Activated naive CD4-positive, alpha-beta T cell treated with anti-CD3 and anti-CD28 coated beads for 36 hours (primary cell): ENCODE data around the gene EBPL. TPM values are rescaled to one million over a fixed set of nuclear protein-coding genes. Genes with fewer than 3 reads are reported as not detected.
"Not testable (repeated sequence)": the region's sequence is repeated elsewhere in the genome, so short reads cannot be mapped to it uniquely, and the experiment has no call there.

ENCODE experiments used
- CTCF ChIA-PET: fragments of 350-600 bp; sonication (Branson Sonifier 250); formaldehyde crosslinking; loops from one replicate; lab custom pipeline; 2021; ENCODE audit warnings: antibody characterized with exemption; lab: Charles Lee
- DNase-seq: peaks from one replicate; pipeline ENCODE4 v3.0.0-alpha.2; 2020
- H3K27ac Mint-ChIP-seq: one replicate; pipeline ENCODE4 v1.8.0; 2021; ENCODE audit warnings: mild to moderate bottlenecking, mixed read lengths
- H3K27me3 Mint-ChIP-seq: one replicate; pipeline ENCODE4 v1.8.0; 2021; ENCODE audit warnings: low read depth, mixed read lengths
- H3K36me3 Mint-ChIP-seq: one replicate; pipeline ENCODE4 v1.8.0; 2021; ENCODE audit warnings: low read depth, mixed read lengths
- H3K4me1 Mint-ChIP-seq: one replicate; pipeline ENCODE4 v1.8.0; 2021; ENCODE audit warnings: low read depth, mixed read lengths
- H3K4me3 Mint-ChIP-seq: one replicate; pipeline ENCODE4 v1.8.0; 2021; ENCODE audit warnings: mild to moderate bottlenecking, moderate library complexity, mixed read lengths
- H3K9me3 Mint-ChIP-seq: one replicate; pipeline ENCODE4 v1.8.0; 2021; ENCODE audit warnings: mixed read lengths
- intact Hi-C: fragments of 100-400 bp; cut with micrococcal nuclease; formaldehyde crosslinking; loops from one replicate; pipeline ENCODE4 v1.15.1; 2023
- total RNA-seq, 2 experiments: library from RNA; stranded (reverse); gene quantifications; one replicate each; pipeline ENCODE4 v1.2.3, GENCODE V29; 2021

EBPL gene
- 10 to 100 TPM; 46.8 to 49.3 TPM for total RNA-seq

DNA sequence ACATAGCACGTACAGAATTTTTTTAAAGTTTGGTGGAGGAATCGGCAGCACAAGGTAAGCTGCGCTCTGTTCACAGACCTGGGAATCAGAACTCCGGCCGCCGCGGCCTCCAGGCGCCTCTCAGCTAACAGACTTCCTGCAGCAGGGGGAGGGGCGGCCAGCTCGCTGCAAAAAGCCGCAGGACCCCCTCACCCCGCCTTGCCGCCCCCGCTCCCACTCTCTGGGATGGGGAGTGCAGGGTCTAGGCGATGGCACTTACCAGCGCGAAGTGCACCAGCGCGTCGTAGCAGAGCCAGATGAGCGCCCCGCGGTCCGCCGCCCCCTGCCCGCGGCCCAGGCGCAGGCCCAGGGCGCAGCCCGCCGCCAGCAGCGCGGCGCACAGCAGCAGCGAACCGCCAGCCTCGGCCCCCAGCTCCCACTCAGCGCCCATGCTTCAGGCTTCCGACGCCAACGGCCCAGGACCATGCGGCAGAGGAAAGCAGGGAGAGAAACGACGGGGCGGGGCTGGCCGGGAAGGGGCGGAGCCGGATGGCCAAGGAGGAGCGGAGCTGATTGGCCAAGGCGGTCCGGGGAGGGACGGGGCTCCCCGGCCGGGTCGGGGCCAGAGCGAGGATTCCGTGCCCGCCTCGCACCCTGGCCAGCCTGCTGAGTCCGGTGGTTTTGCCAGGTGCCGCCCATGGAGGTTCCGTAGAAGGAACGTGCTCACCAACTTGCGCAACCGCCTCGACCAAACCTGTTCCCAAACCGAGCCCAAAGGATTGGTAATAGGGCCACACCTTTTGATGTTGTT is at the start of gene EBPL:
Gene EBPL (minus strand): TSS at position 492 of the 790 bp plus-strand sequence. CDS start 62 bp downstream, at position 430.
- Mint-ChIP-seq H3K4me3 (peak within 1 kb of the TSS; percentile 86), H3K27ac (peak within 1 kb of the TSS; percentile 80), H3K9me3 (no peaks in the 10 kb centered on the region), H3K36me3 (peaks cover 18% of the 10 kb centered on the region), H3K27me3 (no peaks in the 10 kb centered on the region), H3K4me1 (peaks cover 35% of the 10 kb centered on the region)
- intact Hi-C loops = loop anchor here (1.0 to 5.0 kb wide), 6 partner anchors 8 to 444 kb away; partner anchors contain the start of genes CAB39L, CDADC1, PHF11 and SETDB2
- DNase-seq = peak; percentile 94
- CTCF ChIA-PET = interaction anchor here (0.9 to 1.8 kb wide), 5 partner anchors 14 to 245 kb away, joined by 3 to 8 read pairs (median 4); partner anchors contain the start of genes KPNA3 and SPRYD7

DNA sequence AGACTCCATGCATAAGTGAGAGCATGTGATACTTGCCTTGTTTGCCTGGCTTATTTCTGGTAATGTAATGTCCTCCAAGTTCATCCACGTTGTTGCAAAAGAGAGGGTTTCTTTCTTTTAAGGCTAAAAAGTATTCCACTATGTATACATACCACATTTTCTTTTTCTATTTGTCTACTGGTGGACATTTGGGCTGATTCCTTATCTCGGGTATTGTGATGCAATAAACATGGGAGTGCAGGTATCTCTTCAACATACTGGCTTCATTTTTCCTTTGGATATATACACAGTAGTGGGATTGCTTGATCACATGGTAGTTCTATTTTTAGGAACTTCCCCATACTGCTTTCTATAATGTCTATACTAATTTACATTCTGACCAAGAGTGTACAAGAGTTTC is 49.6 kb upstream of the EBPL start:
- H3K27ac Mint-ChIP-seq = no peak overlapping the region
- H3K9me3 Mint-ChIP-seq = no peaks in the 10 kb centered on the region
- no peak overlapping the region for H3K4me3 Mint-ChIP-seq
- intact Hi-C loops = no loop called here
- peaks cover 10% of the 10 kb centered on the region for H3K36me3 Mint-ChIP-seq
- H3K4me1 Mint-ChIP-seq = no peaks in the 10 kb centered on the region
- no peaks in the 10 kb centered on the region for H3K27me3 Mint-ChIP-seq
- no peak for DNase-seq
- CTCF ChIA-PET = no interaction called here

- no peak for DNase-seq
- Mint-ChIP-seq H3K9me3 (no peaks in the 10 kb centered on the region), H3K4me1 (no peaks in the 10 kb centered on the region), H3K36me3 (peaks cover 7% of the 10 kb centered on the region), H3K27ac (no peak overlapping the region), H3K27me3 (no peaks in the 10 kb centered on the region), H3K4me3 (no peak overlapping the region)
- CTCF ChIA-PET = interaction anchor here (0.6 to 1.8 kb wide), 4 partner anchors 14 to 197 kb away, joined by 3 to 5 read pairs (median 3); partner anchors contain the start of gene SPRYD7
- intact Hi-C loops = no loop called here
These were observed 48.4 kb upstream of the EBPL start for GRCh38 chr13:49739498-49740187.

DNA sequence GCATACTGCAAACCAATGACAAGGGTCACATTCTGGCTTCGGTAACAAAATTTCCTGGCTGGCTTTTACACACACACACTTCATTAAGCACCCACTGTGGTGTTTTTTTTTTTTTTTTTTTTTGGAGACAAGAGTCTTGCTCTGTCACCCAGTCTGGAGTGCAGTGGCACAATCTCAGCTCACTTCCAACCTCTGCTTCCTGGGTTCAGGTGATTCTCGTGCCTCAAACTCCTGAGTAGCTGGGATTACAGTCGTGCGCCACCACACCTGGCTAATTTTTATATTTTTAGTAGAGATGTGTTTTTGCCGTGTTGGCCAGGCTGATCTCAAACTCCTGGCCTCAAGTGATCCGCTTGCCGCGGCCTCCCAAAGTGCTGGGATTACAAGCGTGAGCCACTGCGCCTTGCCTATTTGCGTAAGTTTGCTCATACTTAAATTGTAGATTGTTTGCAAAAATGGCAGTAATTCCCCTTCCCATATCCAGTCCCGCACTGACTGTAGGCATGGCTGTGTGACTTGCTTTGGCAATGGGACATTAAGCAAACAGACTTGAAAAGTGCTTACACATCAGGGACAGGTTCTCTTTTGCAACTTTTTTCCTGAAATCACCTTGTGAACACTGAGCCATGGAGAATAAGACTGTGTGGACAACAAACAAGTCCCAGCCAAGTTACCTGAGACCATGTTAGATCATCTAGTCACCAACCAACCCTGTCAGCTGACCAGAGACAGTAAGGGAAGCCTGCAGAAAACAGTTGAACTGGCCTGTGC is 42.1 kb upstream of the EBPL start:
- H3K4me3 Mint-ChIP-seq = no peak overlapping the region
- no peaks in the 10 kb centered on the region for H3K9me3 Mint-ChIP-seq
- H3K4me1 Mint-ChIP-seq = no peaks in the 10 kb centered on the region
- no peaks in the 10 kb centered on the region for H3K27me3 Mint-ChIP-seq
- intact Hi-C loops = no loop called here
- DNase-seq = no peak
- no peak overlapping the region for H3K27ac Mint-ChIP-seq
- peaks cover 14% of the 10 kb centered on the region for H3K36me3 Mint-ChIP-seq
- CTCF ChIA-PET = interaction anchor here (0.6 to 1.0 kb wide), 2 partner anchors 11 to 358 kb away, joined by 4 to 7 read pairs; no protein-coding TSS in a partner anchor

GRCh38 chr13:49731766-49732165 is 40.5 kb upstream of the EBPL start:
- Mint-ChIP-seq H3K27ac (no peak overlapping the region), H3K4me1 (no peaks in the 10 kb centered on the region), H3K36me3 (peaks cover 26% of the 10 kb centered on the region), H3K4me3 (no peak overlapping the region), H3K27me3 (no peaks in the 10 kb centered on the region), H3K9me3 (no peaks in the 10 kb centered on the region)
- CTCF ChIA-PET = no interaction called here
- intact Hi-C loops = no loop called here
- no peak for DNase-seq

GRCh38 chr13:49716615-49717014 is 25.3 kb upstream of the EBPL start:
- no peaks in the 10 kb centered on the region for H3K27me3 Mint-ChIP-seq
- no peaks in the 10 kb centered on the region for H3K4me1 Mint-ChIP-seq
- no peak overlapping the region for H3K27ac Mint-ChIP-seq
- no peak for DNase-seq
- intact Hi-C loops = no loop called here
- H3K4me3 Mint-ChIP-seq = no peak overlapping the region
- peaks cover 63% of the 10 kb centered on the region for H3K36me3 Mint-ChIP-seq
- peaks cover 12% of the 10 kb centered on the region for H3K9me3 Mint-ChIP-seq
- CTCF ChIA-PET = interaction anchor here (0.6 kb wide), 1 partner anchor 66 kb away, joined by 3 read pairs; no protein-coding TSS in a partner anchor

- H3K9me3 Mint-ChIP-seq = peaks cover 12% of the 10 kb centered on the region
- intact Hi-C loops = no loop called here
- H3K4me1 Mint-ChIP-seq = no peaks in the 10 kb centered on the region
- H3K36me3 Mint-ChIP-seq = peaks cover 56% of the 10 kb centered on the region
- DNase-seq = no peak
- no peaks in the 10 kb centered on the region for H3K27me3 Mint-ChIP-seq
- no peak overlapping the region for H3K4me3 Mint-ChIP-seq
- CTCF ChIA-PET = no interaction called here
- H3K27ac Mint-ChIP-seq = no peak overlapping the region
These were observed 23.5 kb upstream of the EBPL start for GRCh38 chr13:49714757-49715156.

DNA sequence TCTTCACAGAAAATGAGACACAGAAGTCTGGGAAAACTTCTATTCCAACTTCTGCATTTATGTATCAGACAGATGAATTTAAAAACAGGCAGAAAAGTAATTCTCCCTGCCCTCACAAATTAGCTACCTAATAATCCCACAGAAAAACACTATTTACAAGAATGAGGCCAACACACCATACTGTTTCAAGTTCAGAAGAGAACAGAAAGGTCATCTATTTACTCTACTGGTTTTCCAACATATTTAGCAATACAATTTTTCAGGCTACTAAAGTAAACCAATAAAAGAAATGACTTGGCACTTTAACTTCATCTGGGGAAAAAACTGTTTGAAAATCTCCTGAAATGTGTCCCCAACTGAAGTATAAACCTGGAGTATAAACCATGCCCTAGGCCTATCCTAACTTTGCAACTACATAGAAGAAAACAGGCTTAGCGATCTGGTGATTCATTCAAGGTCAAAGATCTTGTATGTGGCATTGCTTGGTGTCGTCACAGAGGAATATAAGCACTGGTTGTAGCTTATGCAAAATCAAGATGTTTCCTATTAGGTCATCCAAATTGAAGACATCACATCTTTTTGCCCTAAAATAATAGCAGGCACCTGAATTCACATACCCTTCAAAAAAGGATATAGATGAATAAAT is 20.1 kb upstream of the EBPL start:
- H3K27ac Mint-ChIP-seq = no peak overlapping the region

DNA sequence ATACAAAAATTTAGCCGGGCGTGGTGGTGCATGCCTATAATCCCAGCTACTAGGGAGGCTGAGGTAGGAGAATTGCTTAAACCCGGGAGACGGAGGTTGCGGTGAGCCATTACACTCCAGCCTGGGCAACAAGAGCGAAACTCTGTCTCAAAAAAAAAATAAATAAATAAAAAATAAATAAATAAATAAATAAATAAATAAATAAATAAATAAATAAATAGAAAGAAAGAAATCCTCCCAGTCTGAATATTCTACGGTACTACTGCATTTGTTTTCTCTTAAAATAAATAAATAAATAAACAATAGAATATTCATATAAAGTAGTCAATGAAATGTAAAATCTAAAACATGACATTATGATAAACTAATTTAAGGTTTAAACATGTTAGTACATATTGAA is 13.0 kb upstream of the EBPL start:
- intact Hi-C loops, CTCF ChIA-PET, H3K4me3 Mint-ChIP-seq, H3K27ac Mint-ChIP-seq, H3K9me3 Mint-ChIP-seq, H3K4me1 Mint-ChIP-seq, H3K27me3 Mint-ChIP-seq, DNase-seq: not testable (repeated sequence)
- peaks cover 16% of the 10 kb centered on the region for H3K36me3 Mint-ChIP-seq

More for the DNA sequence above, 20.1 kb upstream of the EBPL start:
- CTCF ChIA-PET = interaction anchor here (1.0 kb wide), 1 partner anchor 136 kb away, joined by 3 read pairs; no protein-coding TSS in a partner anchor
- Mint-ChIP-seq H3K27me3 (no peaks in the 10 kb centered on the region), H3K36me3 (peaks cover 35% of the 10 kb centered on the region), H3K9me3 (peaks cover 7% of the 10 kb centered on the region), H3K4me1 (no peaks in the 10 kb centered on the region), H3K4me3 (no peak overlapping the region)
- intact Hi-C loops = no loop called here
- no peak for DNase-seq

DNA sequence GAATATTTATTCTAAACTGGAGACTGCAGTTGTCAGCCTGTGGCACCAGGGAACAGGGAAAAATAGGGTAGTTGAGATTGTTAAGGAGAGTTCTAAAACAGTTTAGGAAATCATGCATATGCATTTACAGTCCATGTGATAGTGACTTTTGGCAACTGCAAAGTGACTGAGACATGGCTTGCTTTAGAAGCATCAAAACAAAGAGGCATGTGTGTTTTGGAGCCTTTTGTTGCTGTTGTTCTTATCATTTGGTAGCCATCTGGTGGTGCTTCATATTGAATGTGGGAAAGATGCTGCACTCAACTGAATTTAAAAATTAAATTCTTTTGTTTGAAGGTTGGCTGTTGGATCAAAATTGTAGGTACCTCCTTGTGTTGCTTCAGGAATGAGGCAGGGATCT is 10.2 kb upstream of the EBPL start:
- intact Hi-C loops = no loop called here
- DNase-seq = no peak
- Mint-ChIP-seq H3K4me3 (no peak overlapping the region), H3K27me3 (no peaks in the 10 kb centered on the region), H3K36me3 (peaks cover 12% of the 10 kb centered on the region), H3K27ac (no peak overlapping the region), H3K4me1 (no peaks in the 10 kb centered on the region), H3K9me3 (no peaks in the 10 kb centered on the region)
- CTCF ChIA-PET = no interaction called here

GRCh38 chr13:49697468-49697867 is 6.2 kb upstream of the EBPL start:
- Mint-ChIP-seq H3K4me3 (no peak overlapping the region), H3K27ac (no peak overlapping the region), H3K36me3 (peaks cover 11% of the 10 kb centered on the region), H3K27me3 (no peaks in the 10 kb centered on the region), H3K9me3 (no peaks in the 10 kb centered on the region), H3K4me1 (peaks cover 2% of the 10 kb centered on the region)
- intact Hi-C loops = no loop called here
- DNase-seq = no peak
- CTCF ChIA-PET = no interaction called here
